8988T (cell line): ENCODE data around the gene CYSLTR2.
A peak's percentile ranks its signal among the peaks of the same experiment; 100 is the strongest.

Experiments used
- DNase-seq: peaks from one replicate; pipeline ENCODE4 v3.0.0; 2011

Gene CYSLTR2

DNA sequence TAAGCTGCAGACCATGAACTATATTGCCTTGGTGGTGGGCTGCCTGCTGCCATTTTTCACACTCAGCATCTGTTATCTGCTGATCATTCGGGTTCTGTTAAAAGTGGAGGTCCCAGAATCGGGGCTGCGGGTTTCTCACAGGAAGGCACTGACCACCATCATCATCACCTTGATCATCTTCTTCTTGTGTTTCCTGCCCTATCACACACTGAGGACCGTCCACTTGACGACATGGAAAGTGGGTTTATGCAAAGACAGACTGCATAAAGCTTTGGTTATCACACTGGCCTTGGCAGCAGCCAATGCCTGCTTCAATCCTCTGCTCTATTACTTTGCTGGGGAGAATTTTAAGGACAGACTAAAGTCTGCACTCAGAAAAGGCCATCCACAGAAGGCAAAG is 53.7 kb downstream of the CYSLTR2 start:
- no peak for DNase-seq

DNA sequence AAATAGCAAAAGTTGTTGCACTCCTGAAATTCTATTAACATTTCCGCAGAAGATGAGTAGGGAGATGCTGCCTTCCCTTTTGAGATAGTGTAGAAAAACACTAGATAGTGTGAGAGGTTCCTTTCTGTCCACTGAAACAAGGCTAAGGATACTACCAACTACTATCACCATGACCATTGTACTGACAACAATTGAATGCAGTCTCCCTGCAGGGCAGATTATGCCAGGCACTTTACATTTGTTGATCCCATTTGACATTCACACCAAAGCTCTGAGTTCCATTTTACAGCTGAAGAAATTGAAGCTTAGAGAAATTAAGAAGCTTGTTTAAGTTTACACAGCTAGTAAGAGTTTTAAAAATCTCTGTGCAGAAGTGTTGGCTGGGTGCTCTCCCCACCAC is 55.0 kb downstream of the CYSLTR2 start:
- no peak for DNase-seq

DNA sequence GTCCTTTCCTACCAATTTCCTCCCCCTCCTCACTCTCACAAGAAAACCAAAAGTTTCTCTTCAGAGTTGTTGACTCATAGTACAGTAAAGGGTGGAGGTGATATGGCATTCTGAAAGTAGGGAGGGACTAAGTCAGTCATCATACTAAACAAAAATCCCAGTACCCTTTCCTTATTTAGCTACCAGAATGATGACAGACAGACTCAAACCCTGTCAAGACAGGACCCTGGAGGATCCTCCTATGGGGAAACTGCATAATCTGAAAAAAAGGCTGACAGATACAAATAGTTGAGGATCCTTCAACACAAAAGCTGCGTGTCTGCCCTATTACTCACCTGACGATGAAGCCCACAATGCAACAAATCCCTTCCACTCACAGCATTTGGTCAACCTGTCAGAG is 55.5 kb downstream of the CYSLTR2 start:
- no peak for DNase-seq

DNA sequence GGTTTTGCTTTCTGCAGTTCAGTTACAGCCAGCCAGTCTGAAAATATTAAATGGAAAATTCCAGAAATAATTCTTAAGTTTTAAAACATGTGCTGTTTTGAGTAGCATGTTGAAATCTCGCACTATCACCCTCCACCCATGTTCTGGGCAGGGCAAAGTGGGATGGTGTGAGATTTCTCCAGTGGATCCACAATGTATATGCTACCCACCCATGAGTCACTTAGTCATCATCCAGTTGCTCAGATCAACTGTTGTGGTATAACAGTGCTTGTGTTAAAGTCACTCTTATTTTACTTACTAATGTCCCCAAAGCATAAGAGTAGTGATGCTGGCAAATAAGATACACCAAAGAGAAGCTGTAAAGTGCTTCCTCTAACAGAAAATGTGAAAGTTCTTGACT is 56.4 kb downstream of the CYSLTR2 start:
- DNase-seq, result no peak

DNA sequence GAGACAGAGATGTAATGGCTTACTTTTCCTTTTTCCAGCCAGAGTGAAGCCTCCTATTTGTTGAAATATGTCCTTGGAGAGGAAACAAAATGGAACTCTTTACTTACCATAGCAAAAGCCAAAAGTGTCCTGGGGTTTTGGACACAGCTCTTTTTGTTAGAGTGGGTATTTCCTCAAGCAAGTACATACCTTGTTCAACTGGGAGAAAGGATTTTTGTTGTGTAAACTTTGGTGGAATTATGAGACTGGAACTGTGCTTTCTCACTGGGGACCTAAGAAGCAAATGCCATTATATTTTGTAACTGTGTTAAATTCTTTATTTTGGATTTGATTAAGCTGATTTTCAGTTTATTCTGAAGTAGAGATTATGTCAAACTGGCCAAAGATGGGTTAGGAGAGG is 58.4 kb downstream of the CYSLTR2 start:
- DNase-seq, result no peak

DNA sequence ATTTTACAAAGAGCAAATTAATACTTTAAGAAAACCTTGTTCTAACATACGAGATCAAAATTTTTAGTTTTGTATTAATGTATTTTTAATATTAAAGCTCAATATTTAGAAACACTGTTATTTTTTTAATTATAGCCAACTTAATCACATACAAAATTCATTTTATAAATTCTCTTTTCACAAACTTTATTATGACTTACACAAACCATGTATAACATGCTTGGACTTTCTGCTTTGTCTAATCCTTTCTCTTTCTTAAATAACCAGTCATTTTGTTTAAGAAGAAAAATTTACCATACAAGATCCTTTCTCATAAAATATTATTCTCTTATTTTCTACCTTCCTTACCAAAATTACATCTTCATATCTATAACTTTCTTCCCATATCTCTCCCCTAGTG is 62.2 kb downstream of the CYSLTR2 start:
- no peak for DNase-seq

DNA sequence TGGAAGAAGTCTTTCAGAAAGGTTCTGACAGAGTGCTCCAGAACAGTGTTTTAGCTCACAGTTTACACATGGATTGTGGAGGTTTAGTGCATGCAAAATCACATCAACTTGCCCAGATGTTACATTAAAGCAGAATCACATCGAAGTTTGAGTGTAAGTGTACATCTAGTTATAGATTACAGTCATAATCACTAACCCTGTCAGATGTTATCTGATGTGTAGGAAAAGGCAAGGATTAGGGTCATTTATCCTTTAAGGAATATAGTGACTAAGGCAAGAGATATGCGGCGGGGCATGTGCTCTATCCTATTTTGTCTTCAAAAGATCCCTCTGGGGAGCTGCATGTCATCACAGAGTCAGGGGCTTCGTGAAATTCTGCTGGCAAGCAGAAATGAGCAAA is 66.9 kb downstream of the CYSLTR2 start:
- no peak for DNase-seq

DNA sequence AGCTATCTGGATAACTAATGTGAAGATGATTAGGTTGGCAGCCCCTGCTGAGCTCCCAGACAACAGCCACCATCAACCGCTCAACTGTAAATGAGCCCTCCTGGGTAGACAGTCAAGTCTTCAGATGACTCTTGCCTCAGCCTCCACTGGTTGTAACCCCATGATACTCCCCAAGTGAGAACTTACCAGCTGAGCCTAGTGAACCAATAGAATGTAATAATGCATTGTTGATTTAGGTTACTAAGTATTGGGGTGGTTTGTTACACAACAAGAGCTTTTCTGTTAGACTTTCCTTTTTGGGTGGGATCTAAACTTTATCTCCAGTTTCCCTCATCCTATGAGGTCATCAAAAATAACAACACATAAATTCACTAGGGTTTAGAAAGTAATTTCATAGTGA is 69.4 kb downstream of the CYSLTR2 start:
- DNase-seq, result no peak

DNA sequence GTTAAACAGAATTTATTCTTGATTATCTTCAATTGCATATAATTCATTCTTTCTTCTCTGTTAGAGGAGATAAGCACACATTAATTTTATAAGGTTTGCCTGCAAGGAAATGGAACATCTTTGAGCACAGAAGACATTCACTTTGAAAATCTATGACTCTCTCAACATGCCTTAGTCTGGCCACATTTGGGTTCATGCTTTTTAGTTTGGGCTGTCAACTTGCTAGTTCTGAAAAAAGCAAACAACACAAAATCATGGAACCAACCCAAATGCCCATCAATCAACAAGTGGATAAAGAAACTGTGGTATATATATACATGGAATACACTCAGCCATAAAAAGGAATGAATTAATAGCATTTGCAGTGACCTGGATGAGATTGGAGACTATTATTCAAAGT is 71.5 kb downstream of the CYSLTR2 start:
- DNase-seq, result no peak

DNA sequence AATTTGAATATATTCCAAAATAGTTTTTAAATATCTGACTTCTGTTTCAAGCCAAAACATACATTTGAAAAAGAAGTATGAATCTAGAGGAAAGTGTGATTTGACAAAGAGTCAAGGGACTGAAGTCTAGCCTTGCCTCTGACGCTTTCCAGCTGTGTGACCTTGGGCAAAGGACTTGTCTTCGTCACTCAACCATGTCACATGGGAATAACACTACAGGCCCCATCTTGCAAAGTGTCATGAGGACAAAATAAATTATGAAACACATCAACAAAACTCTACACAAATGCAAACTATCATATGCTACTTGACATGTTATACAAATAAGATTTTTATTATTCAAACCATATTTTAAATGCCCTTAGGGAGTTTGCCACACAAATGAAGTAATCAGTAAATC is 73.0 kb downstream of the CYSLTR2 start:
- no peak for DNase-seq

DNA sequence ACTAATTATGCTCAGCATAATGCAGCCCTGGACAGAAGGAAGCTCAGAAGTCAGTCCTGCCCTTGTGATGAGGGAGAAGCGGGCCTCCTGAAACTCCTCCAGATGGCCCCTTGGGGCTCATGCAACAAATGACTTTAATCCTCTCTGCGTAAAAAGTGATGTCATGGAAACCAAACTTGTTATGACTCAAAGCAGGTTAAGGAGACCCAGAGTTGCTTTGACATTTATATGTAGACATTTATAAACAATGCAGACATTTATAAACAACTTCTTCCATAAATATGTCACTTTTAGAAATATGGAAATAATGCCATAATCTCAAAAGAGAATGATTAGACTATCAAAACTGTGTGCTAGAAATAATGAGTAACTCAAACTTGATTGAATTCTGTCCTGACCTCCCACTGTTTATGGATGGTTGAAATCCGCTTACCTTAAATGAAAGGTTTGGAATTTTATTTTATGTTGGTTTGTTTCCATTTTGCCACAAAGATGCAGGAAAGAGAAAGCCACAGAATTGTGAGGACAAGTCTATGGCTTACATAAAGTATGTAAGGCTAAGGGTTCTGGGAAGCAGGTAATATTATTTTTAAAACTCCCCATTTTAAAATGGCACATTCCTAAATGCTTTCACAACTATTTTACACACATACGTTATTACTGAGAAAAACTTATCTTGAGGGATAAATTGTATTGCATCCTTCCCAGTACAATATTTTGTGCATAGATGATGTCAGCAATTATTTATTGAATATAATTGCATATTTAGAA is 73.7 kb downstream of the CYSLTR2 start:
- no peak for DNase-seq

DNA sequence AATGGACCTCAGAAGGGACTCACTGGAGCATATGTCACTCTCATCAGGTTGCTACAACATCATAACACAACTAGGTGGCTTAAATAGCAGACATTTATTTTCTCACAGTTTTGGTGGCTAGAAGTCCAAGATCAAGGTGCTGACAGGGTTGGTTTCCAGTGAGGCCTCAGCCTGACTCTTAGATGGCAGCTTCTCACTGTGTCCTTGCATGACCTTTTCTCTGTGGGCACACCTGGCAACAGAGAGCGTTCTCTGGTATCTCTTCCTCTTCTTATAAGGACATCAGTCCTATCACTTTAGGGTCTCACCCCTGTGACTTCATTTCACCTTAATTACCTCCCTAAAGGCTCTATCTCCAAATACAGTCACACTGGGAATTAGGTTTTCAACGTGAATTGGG is 74.5 kb downstream of the CYSLTR2 start:
- no peak for DNase-seq

DNA sequence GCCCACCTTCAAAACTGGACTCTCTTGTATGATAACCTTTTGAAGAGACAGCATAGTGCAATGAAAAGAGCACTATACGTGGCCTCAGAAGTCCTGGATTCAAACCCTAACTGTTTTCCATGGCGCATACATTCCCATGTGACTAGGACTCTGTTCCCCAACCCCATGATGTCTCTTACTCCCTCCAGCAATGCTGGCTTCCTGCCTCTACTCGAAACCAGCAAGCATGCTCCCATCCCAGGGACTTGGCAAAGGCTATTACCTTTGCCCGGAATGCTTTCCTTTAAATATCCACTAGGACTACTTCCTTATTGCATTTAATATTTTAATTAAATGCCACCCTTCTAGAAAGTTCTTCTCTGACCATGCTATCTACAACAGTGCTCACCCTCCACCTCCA is 75.1 kb downstream of the CYSLTR2 start:
- DNase-seq, result no peak

DNA sequence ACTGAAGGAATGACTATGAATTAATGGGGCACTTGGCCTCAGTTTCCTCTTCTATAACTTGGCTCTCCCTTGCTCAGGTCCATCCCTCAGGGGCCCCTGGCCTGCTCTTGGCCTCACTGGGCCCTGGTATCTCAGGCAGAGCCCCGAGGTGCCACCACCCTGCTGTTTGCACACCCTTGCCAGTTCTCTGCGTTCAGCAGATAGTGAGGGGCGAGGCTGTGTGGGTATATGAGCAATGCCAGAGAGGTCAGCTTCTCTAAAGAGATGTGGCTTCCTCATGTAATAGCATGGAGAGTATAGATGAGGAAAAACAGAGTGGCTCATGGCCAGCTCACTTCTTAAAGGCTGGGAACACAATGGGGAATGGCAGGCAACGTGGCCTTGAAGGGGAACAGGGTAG is 76.1 kb downstream of the CYSLTR2 start:
- DNase-seq, result no peak

DNA sequence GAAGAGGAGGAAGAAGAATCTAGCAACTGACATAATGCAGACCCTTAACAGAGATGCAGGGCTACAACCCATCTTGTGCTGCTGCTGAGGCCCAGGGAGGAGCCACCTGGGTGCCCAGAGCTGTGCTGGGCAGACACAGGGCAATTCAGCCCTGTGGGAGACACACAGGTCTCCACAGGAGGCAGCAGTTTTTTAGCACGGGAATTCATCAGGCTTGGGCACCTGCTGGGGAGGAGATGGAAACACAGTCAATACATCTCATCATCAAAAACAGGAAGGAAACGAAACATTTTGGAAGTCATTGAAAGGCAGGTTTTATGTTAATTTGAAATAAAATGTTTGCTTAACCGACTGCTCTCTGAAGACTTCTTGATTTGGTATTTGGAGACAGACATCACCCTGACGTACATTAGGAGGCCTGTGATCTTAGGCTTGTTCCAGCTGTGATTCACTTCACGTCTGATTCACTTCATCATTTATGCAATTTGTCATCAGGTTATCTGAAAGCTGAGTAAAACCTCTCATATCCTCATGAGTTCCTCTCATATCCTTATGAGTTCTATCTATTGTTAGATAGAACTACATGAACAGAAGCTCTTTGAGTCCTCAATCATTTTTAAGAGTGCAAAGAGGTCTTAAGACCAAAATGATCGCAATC is 77.4 kb downstream of the CYSLTR2 start:
- no peak for DNase-seq

DNA sequence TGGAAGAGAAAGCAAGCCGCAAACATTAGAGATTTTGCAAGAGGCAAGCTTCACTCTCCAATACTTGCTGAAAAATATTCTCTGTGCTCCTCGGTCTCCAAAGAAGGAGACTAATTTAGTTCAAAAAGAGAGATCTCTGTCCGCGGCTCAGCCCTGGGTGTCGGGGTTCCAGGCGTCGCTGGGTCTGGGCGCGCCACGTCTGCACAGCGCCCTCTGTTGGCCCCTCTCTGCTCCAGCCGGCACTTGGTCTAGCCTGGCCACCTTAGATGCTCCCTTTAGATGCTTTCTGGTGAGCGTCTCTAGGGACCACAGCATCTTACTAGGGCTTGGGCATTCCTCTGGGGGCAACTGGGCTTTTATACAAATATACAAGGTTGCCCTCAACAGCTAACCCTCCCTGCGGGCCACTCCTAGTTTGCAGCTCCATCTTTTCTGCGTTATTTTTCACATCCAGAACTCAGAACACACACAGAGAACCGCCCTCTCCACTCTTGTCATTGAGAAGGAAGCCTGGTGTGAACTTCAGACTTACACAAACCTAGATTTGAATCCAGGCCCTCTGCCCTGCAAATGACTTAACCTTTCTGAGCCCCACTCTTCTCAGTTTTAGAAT is 78.3 kb downstream of the CYSLTR2 start:
- peak; percentile 13 for DNase-seq

DNA sequence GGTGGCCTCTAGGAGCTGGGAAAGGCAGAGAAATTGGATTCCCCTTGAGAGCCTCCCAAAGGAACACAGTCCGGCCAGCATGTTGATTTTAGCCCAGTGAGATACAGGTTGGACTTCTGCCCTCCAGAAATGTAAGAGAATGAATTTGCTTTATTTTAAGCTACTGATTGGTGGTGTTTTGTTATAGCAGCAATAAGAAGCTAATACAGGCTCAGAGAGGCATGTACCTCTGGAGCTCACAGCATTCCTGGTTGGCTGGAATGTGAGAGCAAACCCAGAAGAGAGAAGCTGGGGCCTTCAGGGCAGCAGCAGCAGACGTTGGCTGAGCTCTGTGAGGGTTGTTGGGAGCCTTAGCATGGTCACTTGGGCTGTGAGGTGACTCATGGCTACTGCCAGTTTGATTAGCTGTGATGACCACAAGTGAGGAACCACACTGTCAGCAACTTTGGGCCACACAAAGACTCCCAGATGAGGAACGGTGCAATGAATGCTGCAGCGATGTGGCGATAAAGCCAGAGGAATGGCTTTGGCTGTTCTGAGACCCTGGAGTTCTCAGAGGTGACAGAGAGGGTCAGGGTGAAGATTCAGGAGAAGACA is 80.1 kb downstream of the CYSLTR2 start:
- DNase-seq, result no peak

DNA sequence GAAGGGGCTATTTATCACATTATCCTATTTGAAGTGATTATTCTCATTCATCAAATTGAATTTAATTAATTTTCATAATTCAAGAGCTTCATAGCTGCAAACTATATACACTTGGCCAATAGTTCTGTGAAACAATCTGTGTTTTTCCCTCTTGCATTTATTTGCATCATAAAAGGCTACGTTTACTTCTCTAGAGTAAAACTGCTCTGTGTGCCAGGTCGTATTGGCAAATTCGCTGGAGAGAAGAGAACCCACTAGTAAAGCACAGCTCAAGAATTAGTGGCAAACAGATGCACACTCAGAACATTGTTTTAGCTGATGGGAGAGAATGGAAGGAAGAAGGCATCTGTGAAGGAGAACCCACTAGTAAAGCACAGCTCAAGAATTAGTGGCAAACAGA is 81.8 kb downstream of the CYSLTR2 start:
- DNase-seq, result no peak

DNA sequence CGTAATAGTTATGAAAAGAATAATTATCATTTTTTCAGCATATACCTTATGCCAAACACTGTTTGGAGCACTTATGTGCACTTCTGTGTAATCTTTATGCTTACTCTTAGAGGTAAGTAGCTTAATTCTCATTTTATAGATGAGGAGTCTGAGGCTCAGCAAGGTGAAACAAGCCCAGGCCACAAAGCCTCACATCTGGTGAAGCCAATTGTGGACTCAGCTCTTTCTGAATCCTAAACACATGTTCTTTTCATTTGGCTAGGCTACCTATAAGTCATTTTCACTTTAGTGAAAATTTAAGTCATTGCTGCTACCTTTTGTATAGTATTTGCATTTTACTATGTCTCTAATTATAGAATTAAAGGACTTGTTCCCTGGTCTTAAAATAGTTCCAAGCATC is 84.0 kb downstream of the CYSLTR2 start:
- DNase-seq, result no peak

DNA sequence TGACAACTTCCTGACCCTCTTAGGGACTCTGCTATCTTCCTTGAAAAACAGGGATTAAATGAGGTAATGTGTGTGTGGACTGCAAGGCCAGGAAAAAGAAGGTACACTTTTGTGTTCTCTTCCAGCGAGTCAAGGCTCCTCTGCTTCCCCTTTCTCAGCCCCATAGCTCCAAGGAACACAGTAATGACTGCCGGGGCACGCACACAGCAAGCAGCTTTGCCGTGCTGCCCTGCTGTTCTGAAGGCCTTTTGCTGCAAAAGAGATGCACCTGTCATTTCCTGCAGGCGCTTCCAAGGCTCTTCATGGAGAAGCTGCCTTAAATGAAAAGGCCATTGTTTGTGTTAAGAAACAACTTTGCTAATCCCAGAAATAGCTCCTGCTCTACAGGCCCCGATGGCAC is 84.6 kb downstream of the CYSLTR2 start:
- DNase-seq, result no peak

DNA sequence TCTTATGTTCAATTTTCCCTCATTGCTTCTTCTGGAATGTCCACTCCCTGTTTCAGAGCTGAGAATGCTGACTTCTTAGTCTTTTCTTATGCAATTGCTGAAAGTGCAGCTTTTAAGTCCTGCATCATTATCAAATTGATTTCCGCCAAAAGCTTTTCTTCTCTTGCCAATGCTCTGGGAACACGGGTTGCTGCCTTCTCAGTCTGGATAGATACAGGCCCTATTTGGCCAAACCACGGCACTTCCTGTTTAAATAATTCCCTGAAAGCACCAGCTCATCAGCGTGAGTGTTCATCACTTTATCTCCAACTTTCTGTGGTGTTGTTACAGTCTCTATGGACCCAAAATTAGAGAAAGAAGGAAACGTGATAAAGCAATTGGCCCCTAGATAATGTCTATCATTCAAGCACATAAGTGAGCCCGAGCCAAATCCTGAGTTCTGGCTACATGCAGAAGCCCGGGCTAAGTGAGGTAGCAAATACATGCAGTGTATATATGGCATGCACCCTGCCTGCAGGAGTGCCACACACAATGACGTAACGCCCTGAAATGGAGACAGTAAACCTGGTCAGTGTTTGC is 85.7 kb downstream of the CYSLTR2 start:
- no peak for DNase-seq

DNA sequence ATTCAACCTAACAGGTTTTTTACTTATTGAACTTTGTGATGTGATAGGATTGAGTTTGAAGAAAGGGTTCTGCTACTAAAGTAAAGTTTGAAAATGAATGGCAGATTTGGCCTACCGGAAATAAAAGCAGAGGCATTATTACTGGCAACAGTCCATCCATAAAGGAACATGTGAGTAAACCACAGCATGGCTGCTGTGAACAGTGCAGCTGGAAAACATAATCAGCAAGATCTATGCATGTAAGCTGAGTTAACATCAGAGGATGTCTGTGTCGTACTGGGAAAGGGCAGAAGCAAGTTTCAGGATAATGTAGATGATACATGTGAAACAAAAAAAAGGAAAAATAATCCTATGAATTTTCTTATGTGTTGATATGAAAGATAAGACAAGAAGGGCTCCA is 87.6 kb downstream of the CYSLTR2 start:
- DNase-seq, result no peak

DNA sequence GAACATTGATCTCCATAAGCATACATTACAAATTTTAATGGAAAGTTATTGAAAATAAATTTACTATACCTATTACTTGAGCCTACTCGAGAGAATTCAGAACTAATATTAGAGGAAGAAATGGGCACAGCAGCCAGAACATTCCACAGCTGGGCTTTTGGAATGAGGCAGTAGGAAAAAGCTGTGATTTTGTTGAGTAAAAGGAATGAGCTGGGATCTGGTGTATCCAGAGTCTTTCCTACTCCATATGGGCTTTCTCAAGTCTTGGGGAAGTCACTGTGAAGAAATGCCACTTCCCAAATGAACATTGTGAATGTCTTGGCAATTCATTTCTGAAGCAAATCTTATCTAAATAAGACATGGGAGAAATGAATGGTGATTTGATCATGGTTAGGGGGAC is 93.1 kb downstream of the CYSLTR2 start:
- DNase-seq, result no peak

DNA sequence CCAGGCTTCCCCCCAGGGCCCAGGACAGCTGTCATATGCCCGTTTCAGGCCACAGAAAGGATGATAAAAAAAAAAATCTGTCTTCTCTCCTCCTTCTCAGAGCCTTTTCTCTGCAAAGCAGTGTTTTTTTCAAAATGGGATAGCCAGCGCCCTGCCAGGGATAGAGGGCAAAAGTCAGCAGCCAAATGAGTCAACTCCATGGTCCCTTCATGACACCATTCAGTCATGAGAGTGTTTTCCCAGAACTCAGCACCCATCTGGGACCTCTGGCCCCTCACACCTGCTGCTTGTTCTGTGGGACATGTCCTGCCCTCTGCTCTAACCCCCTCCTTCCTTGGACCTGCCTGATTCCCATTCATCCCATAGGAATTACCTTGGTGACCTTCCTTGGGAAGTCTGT is 95.0 kb downstream of the CYSLTR2 start:
- no peak for DNase-seq
